NCI-H510A (cell line): ENCODE data around the gene RNF152.
A peak's percentile ranks its signal among the peaks of the same experiment; 100 is the strongest.

Experiments
- DNase-seq: peaks from one replicate; lab custom pipeline; 2025; lab: John Stamatoyannopoulos, UW

RNF152 gene

DNA sequence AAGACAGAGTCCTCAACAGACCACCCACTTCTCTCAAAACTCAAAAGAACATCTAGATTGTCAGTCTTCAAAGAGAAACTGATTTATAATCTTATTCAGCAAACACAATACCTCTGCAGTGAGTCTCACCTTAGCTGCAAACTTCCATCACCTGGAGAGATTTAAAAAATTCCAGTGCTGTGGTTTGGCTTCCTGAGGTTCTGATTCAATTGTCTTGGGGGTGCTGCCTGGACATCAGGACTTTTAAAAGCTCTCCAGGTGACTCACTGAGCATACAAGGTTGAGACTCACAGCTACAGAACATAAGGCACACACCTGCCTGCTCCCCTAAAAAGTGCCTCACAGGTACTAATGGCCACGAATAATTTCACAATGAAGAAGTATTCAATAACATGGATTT lies 40.3 kb downstream of the RNF152 start:
- DNase-seq, result no peak

GRCh38 chr18:61851940-61852451 lies 40.8 kb downstream of the RNF152 start:
- DNase-seq, result no peak

DNA sequence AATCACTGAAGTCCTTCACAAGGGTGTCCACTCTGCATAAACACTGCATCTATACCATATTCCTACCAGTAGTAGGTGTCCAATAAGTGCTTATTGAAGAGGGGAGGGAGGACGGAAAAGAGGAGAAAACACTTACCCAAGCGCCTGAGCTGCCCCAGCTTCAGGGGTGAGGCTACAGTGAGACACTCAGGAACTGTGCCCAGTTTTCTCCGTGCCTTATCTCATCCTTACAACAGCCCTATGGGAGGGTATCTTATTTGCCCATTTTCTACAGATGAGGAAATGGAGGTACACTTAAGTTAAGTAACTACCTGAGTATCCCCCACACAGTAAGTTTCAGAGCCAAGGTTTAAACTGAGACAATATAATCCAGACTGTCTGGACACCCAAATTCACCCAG lies 41.5 kb downstream of the RNF152 start:
- no peak for DNase-seq

GRCh38 chr18:61850756-61851155 lies 42.1 kb downstream of the RNF152 start:
- DNase-seq, result peak; percentile 88

GRCh38 chr18:61847164-61847791 lies 45.5 kb downstream of the RNF152 start:
- DNase-seq, result no peak

- no peak for DNase-seq
Measured at GRCh38 chr18:61845197-61845596, 47.6 kb downstream of the RNF152 start.

DNA sequence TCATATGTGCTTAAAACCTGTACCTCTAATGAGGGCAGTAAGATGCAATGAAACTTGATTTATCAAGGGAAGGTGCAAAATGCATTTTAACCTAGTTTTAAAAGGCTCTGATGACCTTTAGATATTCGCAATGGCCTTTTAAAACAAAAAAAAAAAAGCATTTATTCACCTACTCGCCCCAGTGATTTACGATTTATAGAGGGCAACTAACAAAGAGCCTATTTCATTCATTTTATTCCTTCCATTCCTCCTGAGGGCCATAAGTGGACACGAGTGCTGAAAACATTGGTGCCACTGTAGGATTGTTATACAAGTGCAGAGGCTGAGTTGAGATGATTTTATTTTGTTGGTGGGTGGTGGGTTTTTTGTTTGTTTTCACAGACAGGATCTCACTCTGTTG lies 48.1 kb downstream of the RNF152 start:
- DNase-seq, result no peak

DNA sequence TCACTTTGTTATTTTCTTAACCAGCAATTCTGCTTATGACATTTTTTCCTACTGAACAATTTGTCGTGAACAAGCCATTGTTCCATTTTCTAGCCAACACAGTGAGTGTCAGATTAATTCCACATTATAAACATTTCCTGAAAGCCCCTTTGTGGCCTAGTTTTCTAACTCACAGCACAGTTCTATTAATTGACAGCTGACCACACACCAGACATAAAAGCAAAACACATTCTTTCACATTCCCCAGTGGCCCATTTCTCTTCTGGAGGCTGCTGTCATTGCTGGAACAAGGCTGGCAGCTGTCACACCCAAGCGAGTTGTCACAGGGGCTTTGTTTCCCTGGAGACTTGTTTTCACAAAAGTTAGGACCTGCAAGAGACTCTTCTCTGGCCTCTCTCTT lies 50.7 kb downstream of the RNF152 start:
- no peak for DNase-seq

DNA sequence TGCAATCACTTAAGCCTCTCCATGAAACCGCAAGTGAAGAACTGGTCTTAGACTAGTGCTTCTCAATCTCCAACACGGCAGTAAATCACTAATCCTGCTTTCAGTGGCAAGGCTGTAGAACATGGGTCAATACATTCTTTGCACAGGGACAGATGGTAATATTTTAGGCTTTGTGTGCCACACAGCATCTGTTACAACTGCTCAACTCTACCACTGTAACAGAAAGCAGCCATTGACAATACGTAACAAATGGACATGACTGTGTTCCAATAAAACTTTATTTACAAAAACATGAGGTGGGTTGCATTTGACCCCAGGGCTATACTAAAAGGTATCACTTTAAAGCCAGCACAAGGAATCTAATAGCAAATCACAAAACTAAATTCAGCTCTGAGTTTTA lies 51.1 kb downstream of the RNF152 start:
- no peak for DNase-seq

GRCh38 chr18:61840324-61840723 lies 52.5 kb downstream of the RNF152 start:
- no peak for DNase-seq

DNA sequence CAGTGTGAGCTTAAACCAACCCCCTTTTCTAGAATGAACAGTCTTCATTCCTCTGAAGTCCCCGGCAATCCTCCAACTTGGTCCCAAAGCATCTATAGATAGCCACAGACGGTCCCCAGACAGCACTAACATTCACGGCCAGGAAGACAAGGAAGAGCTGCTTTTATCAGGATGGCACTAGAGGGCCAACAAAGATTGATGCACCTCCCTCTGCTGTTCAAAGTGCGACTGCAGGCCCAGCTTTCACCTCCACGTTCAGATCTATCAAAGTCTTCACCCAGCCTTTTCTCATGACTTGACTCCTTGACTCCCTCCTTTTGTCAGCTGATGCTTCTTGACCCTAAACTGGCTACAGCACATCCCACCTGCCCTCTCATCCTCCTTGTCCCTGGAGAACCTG lies 54.3 kb downstream of the RNF152 start:
- DNase-seq, result no peak

DNA sequence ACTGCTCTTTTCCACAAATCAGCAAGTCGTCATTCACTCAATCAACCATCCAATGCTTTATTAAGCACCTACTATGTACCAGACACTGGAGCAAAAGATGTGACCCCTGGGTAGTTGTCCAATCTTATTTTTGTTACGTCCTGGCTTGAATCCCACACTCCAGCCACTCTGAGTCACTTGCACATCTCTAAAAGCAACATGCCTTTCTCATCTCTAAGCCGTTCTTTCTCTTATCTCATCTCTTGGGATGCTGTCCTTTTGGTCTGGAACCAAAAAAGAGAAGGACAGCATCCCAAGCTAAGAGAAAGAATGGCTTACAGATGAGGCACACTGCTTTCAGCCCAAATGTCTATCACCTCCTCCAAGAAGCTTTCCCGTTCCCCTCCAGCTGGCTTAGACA lies 58.8 kb downstream of the RNF152 start:
- no peak for DNase-seq

GRCh38 chr18:61833387-61833786 lies 59.4 kb downstream of the RNF152 start:
- DNase-seq, result peak; percentile 19

- DNase-seq, result no peak
Measured at GRCh38 chr18:61832858-61833257, 59.9 kb downstream of the RNF152 start.

GRCh38 chr18:61831071-61831470 lies 61.7 kb downstream of the RNF152 start:
- no peak for DNase-seq

- no peak for DNase-seq
Measured at GRCh38 chr18:61829108-61829507, 63.7 kb downstream of the RNF152 start.

GRCh38 chr18:61827591-61827990 lies 65.2 kb downstream of the RNF152 start:
- no peak for DNase-seq

DNA sequence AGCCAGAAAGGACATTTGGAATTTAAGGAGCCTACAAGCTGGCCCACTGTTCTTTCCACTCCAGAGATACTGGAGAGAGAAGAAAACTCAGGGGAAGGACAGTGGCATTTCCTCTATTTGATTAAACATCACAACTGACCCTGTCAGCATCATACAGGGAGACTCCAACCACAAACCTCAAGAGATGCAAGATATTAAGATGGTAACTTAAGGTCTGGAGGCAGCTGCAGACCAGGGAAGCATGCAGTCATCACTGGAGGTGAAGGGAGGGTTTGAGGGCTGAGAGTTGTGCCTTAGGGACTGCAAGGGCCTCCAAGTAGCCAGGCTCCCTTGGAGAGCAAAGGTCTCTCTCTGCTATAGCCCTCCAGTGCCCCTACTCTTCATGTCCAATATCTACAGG lies 67.4 kb downstream of the RNF152 start:
- no peak for DNase-seq

GRCh38 chr18:61824733-61825363 lies 68.0 kb downstream of the RNF152 start:
- no peak for DNase-seq

DNA sequence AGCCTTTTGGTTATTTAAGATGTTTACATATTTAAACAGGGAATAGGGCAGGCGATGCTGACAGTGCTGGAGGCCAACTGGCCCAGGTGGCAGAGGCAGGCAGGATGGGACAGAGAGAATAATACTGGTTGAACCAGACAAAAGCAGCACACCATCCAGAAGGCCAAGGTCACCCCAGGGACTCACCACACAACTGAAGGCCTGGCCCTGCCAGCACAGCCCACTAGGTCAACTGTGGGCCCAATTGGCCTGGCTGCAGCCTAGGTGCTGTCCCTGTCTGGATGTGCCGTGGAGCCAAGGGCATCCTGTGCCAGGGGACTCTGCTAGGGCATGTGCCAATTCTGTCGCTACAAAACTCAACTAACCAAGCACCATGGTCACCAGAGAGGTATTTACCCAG lies 69.2 kb downstream of the RNF152 start:
- no peak for DNase-seq

DNA sequence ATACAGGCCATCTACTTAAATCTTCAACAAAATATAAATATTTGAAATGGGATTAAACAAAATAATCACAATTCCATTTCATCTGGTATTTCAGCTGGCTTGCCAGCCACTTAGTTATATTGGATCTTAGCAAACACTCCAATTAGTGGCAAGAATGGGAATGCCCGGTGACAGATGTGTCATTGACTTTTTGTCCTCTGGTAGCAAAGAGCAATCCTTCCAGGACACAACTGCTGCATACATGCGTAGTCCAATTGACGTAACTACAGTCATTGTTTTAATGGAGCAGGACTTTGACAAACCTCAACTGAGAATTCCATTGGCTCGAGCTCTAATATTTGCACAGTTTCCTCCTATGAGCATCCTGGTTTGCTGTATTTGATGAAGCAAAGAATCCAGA lies 69.9 kb downstream of the RNF152 start:
- no peak for DNase-seq

- no peak for DNase-seq
Measured at GRCh38 chr18:61821748-61822147, 71.1 kb downstream of the RNF152 start.

DNA sequence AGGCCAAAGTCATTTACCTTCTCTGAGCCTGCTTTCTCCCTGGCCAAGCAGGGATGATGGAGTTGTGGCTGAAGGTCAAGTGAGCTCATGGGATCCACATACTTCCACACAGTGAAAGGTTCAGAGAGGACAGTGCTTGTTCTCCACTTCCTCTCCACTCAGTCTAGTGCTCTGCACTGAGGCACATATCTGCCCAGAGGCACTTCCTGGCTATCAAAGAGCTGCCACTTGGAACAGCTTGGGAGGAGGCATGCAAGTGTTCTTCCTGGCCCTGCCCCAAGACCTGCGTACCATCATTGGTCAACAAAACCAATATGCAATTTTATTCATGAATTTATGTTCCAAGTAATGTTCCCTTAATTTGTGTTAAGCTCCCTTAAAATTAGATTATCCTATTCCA lies 71.9 kb downstream of the RNF152 start:
- DNase-seq, result no peak

DNA sequence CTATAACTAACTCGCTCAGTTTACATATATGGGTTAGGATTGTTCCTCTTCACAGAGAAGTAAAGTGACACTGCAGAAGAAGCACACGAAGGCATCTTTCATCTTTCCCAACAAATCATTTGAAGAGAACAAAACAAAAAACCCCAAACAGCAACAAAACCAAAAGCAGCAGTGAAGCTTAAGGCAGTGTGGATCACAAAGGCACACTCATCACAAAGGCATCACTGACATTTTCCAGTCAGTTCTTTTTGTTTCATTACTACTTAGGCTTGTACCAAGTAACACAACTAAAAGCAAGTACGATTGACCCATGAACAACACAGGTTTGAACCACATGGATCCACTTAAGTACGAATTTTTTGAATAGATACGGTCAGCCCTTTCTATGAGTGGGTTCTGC lies 75.7 kb downstream of the RNF152 start:
- DNase-seq, result no peak
